B cell (primary cell): ENCODE results near the gene TFF2. TPM values are rescaled to one million over a fixed set of nuclear protein-coding genes. Genes with fewer than 3 reads are reported as not detected.

Source experiments
- ATAC-seq: fragments of 200-7000 bp; cut with Tn5 transposase; one replicate; pipeline ENCODE4 v1.10.0; 2021; ENCODE audit warnings: low read depth, mild to moderate bottlenecking, moderate number of reproducible peaks, moderate library complexity
- CTCF ChIA-PET: fragments of 350-600 bp; sonication (Branson Sonifier 250); formaldehyde crosslinking; loops from one replicate; lab custom pipeline; 2021; ENCODE audit warnings: antibody characterized with exemption, inconsistent platforms; lab: Charles Lee
- POLR2A ChIA-PET: fragments of 350-600 bp; sonication (Branson Sonifier 250); formaldehyde crosslinking; loops from one replicate; lab custom pipeline; 2021; ENCODE audit warnings: antibody characterized with exemption; lab: Charles Lee
- DNase-seq: peaks from one replicate; pipeline ENCODE4 v3.0.0; 2013
- H2AFZ ChIP-seq: 2 replicates; pipeline ENCODE4 v1.6.1; 2012; ENCODE audit warnings: mild to moderate bottlenecking, low read depth, low read length; ENCODE audit not compliant: insufficient read depth, poor library complexity, severe bottlenecking
- H3K27ac ChIP-seq, 2 donors: 1 replicate in 1 of 2; 2 replicates in 1 of 2; pipeline ENCODE4 v1.5.1; 2012 to 2013; ENCODE audit warnings: low read length in 2 of 2, mild to moderate bottlenecking in 2 of 2, moderate library complexity in 1 of 2
- H3K27me3 ChIP-seq, 4 experiments: fragments of 200-600 bp in 1 of 4; sonication (generic) in 1 of 4; replicated peaks in 1 of 4; 1 replicate in 2 of 4; 2 replicates in 2 of 4; pipeline versions ENCODE4 v1.6.1 to v1.7.0; 2013 to 2016; ENCODE audit warnings: low read length in 3 of 4, mild to moderate bottlenecking in 2 of 4, mixed read lengths in 1 of 4, moderate library complexity in 1 of 4; ENCODE audit not compliant: insufficient read depth in 4 of 4, control insufficient read depth in 3 of 4; ENCODE audit errors: control extremely low read depth in 1 of 4
- H3K36me3 ChIP-seq, 2 experiments: replicated peaks in 1 of 2; 1 replicate in 1 of 2; 2 replicates in 1 of 2; pipeline versions ENCODE4 v1.6.1 to v1.7.1; 2013; ENCODE audit warnings: low read length in 1 of 2; ENCODE audit not compliant: insufficient read depth in 2 of 2, control insufficient read depth in 1 of 2; ENCODE audit errors: control extremely low read depth in 1 of 2, extremely low read depth in 1 of 2
- H3K4me1 ChIP-seq, 2 donors: fragments of 200-600 bp in 1 of 2; sonication (generic) in 1 of 2; 1 replicate in 1 of 2; 2 replicates in 1 of 2; pipeline versions ENCODE4 v1.5.1 to v1.6.1; 2013 to 2017; ENCODE audit warnings: low read length in 2 of 2; ENCODE audit not compliant: control insufficient read depth in 2 of 2, insufficient read depth in 2 of 2
- H3K4me2 ChIP-seq: replicated peaks from 2 replicates; pipeline ENCODE3; 2012; ENCODE audit warnings: mild to moderate bottlenecking, low read depth, low read length; ENCODE audit not compliant: poor library complexity, severe bottlenecking
- H3K4me3 ChIP-seq, 5 experiments: fragments of 200-600 bp in 1 of 5; sonication (generic) in 1 of 5; 1 replicate in 3 of 5; 2 replicates in 2 of 5; pipeline versions ENCODE4 v1.5.1 to v1.7.0; 2011 to 2016; ENCODE audit warnings: low read length in 4 of 5, mild to moderate bottlenecking in 4 of 5, low read depth in 2 of 5, control low read depth in 1 of 5, moderate library complexity in 1 of 5; ENCODE audit not compliant: insufficient read depth in 1 of 5; ENCODE audit errors: control extremely low read depth in 1 of 5, extremely low read depth in 1 of 5
- H3K79me2 ChIP-seq: fragments of 200-600 bp; sonication (generic); one replicate; pipeline ENCODE4 v1.6.0; 2016; ENCODE audit warnings: low read length; ENCODE audit not compliant: control insufficient read depth, insufficient read depth
- H3K9ac ChIP-seq: fragments of 200-600 bp; sonication (generic); 2 replicates; pipeline ENCODE4 v1.6.1; 2017; ENCODE audit warnings: mild to moderate bottlenecking, low read length, moderate library complexity
- H3K9me3 ChIP-seq, 3 donors: one replicate each; pipeline versions ENCODE4 v1.6.1 to v1.7.1; 2013; ENCODE audit warnings: low read length in 2 of 3; ENCODE audit not compliant: control insufficient read depth in 2 of 3, insufficient read depth in 1 of 3; ENCODE audit errors: control extremely low read depth in 1 of 3
- H4K20me1 ChIP-seq: 2 replicates; pipeline ENCODE4 v1.6.0; 2012; ENCODE audit warnings: mild to moderate bottlenecking, low read length; ENCODE audit not compliant: insufficient read depth, control insufficient read depth, poor library complexity, severe bottlenecking
- H3K27ac Mint-ChIP-seq: one replicate; pipeline ENCODE4 v1.8.0; 2021; ENCODE audit warnings: mixed read lengths
- H3K27me3 Mint-ChIP-seq: one replicate; pipeline ENCODE4 v1.8.0; 2021; ENCODE audit warnings: mixed read lengths
- H3K4me1 Mint-ChIP-seq: one replicate; pipeline ENCODE4 v1.8.0; 2021; ENCODE audit warnings: mixed read lengths
- H3K4me3 Mint-ChIP-seq: one replicate; pipeline ENCODE4 v1.8.0; 2021; ENCODE audit warnings: mixed read lengths
- H3K9me3 Mint-ChIP-seq: one replicate; pipeline ENCODE4 v1.8.0; 2022; ENCODE audit warnings: mixed read lengths; ENCODE audit not compliant: insufficient read depth
- EZH2 ChIP-seq: IDR thresholded peaks from 2 replicates; pipeline ENCODE4 v1.6.1; 2012; ENCODE audit warnings: borderline replicate concordance, low read depth, mild to moderate bottlenecking, moderate library complexity, low read length; ENCODE audit not compliant: insufficient read depth, poor library complexity, severe bottlenecking
- WGBS: methylation state at CpG from one replicate; pipeline ENCODE4 v1.1.5; 2013; ENCODE audit warnings: missing lambda C conversion rate; ENCODE audit not compliant: insufficient coverage; 5-methylcytosine and 5-hydroxymethylcytosine counted together
- intact Hi-C: fragments of 100-400 bp; cut with micrococcal nuclease; formaldehyde crosslinking; loops from one replicate; pipeline ENCODE4 v1.10.0; 2022
- polyA plus RNA-seq: library from polyadenylated mRNA; depleted of rRNA; stranded (reverse); fragments of >200 nt; gene quantifications from 2 replicates; pipeline ENCODE4 v1.2.3, GENCODE V29; 2012
- total RNA-seq, 2 donors: library from RNA; stranded (reverse); fragments of 120-200 nt in 1 of 2; gene quantifications; 1 replicate in 1 of 2; 2 replicates in 1 of 2; pipeline versions ENCODE4 v1.2.3 to v1.2.4, GENCODE V29; 2013 to 2022
- TF ChIP-seq, protein P1 (sequence below): fragments of 200-600 bp; IDR thresholded peaks from one replicate; pipeline ENCODE4 v1.8.0; 2022; ENCODE audit warnings: antibody characterized with exemption, mild to moderate bottlenecking

Gene TFF2
- total and polyA plus RNA-seq, 2 donors (not counting 1 experiment from before 2014, with no cell fraction given): not detected

DNA sequence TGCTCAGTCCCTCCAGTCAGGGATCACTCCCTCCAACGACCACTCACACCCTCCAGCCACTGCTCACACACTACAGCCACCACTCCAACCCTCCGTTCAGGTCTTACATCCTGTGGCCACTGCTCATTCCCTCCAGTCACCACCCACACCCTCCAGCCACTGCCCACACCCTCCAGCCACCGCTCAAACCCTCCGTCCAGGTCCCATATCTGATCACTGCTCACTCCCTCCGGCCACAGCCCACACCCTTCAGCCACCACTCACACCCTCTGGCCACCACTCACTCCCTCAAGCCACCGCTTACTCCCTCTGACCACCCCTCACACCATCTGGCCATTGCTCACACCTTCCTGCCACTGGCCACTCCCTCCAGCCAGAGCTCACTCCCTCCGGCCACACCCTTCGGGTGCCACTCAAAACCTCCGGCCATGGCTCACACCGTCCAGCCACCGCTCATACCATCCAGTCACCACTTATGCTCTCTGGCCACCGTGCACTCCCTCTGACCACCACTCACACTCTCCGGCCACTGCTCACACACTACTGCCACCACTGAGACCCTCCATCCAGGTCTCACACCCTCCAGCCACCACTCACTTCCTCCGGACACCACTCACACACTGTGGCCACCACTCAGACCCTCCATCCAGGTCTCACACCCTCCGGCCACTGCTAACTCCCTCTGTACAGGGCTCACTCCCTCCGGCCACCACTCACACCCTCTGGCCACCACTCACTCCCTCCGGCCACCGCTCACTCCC, 20.3 kb upstream of the TFF2 start:
- H3K9ac ChIP-seq: no peak overlapping the region
- H3K9me3 Mint-ChIP-seq: no peaks in the 10 kb centered on the region
- no peak overlapping the region for H2AFZ ChIP-seq
- H3K79me2 ChIP-seq: no peaks in the 10 kb centered on the region
- ATAC-seq (no peak), DNase-seq (no peak)
- no peaks in the 10 kb centered on the region for H4K20me1 ChIP-seq
- no peak overlapping the region for H3K27ac ChIP-seq
- no peak overlapping the region for H3K4me3 ChIP-seq
- H3K36me3 ChIP-seq: no peaks in the 10 kb centered on the region
- peaks cover 19% of the 10 kb centered on the region for H3K27me3 Mint-ChIP-seq
- WGBS: 74% methylated on average over 18 of the region's 18 CpGs
- no peaks in the 10 kb centered on the region for H3K9me3 ChIP-seq
- H3K27ac Mint-ChIP-seq: no peak overlapping the region
- no peaks in the 10 kb centered on the region for H3K4me1 Mint-ChIP-seq
- CTCF ChIA-PET: no interaction called here
- H3K4me3 Mint-ChIP-seq: no peak overlapping the region
- H3K4me1 ChIP-seq: no peaks in the 10 kb centered on the region
- H3K4me2 ChIP-seq: no peak overlapping the region
- peaks cover 0 to 16% (median 0%) of the 10 kb centered on the region in 4 experiments for H3K27me3 ChIP-seq
- intact Hi-C loops: no loop called here
- POLR2A ChIA-PET: no interaction called here
- TF ChIP-seq, protein P1, sequence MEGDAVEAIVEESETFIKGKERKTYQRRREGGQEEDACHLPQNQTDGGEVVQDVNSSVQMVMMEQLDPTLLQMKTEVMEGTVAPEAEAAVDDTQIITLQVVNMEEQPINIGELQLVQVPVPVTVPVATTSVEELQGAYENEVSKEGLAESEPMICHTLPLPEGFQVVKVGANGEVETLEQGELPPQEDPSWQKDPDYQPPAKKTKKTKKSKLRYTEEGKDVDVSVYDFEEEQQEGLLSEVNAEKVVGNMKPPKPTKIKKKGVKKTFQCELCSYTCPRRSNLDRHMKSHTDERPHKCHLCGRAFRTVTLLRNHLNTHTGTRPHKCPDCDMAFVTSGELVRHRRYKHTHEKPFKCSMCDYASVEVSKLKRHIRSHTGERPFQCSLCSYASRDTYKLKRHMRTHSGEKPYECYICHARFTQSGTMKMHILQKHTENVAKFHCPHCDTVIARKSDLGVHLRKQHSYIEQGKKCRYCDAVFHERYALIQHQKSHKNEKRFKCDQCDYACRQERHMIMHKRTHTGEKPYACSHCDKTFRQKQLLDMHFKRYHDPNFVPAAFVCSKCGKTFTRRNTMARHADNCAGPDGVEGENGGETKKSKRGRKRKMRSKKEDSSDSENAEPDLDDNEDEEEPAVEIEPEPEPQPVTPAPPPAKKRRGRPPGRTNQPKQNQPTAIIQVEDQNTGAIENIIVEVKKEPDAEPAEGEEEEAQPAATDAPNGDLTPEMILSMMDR: no peak
- no peak for TF ChIP-seq EZH2

DNA sequence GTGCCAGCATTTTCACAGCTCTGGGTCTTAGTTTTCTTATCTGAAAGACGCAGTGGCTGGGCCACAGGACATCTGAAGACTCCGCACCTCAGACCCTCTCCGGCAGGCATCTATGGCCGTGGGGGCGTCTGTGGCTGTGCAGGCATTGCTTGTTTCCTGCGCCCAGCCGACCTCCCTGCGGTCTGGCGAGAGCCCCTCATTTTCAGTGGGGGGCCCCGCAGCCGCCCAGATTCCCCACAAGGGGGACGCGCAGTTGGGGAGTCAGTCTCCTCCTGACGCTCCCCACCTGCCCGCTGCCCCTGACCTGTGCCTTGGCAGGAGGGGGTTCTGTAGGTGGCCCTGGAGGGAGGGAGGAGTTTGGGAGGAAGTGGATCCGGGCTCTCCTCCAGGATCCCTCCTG, 19.0 kb upstream of the TFF2 start:
- H3K4me3 ChIP-seq: no peak overlapping the region
- no peak for TF ChIP-seq EZH2
- TF ChIP-seq, protein P1: no peak
- no peak overlapping the region for H2AFZ ChIP-seq
- no peaks in the 10 kb centered on the region for H3K4me1 ChIP-seq
- H3K27ac ChIP-seq: no peak overlapping the region
- Mint-ChIP-seq H3K27ac (no peak overlapping the region), H3K4me1 (no peaks in the 10 kb centered on the region), H3K27me3 (peaks cover 21% of the 10 kb centered on the region), H3K9me3 (no peaks in the 10 kb centered on the region), H3K4me3 (no peak overlapping the region)
- H3K9me3 ChIP-seq: no peaks in the 10 kb centered on the region
- ChIA-PET POLR2A (no interaction called here), CTCF (interaction anchor here (1.3 kb wide), 1 partner anchor 166 kb away, joined by 4 read pairs; no protein-coding TSS in a partner anchor)
- H3K9ac ChIP-seq: no peak overlapping the region
- no peaks in the 10 kb centered on the region for H3K36me3 ChIP-seq
- H3K27me3 ChIP-seq: peaks cover 0 to 6% (median 0%) of the 10 kb centered on the region in 4 experiments
- H4K20me1 ChIP-seq: no peaks in the 10 kb centered on the region
- DNase-seq (no peak), ATAC-seq (no peak)
- intact Hi-C loops: no loop called here
- no peaks in the 10 kb centered on the region for H3K79me2 ChIP-seq
- WGBS: 92% methylated on average over 9 of the region's 16 CpGs
- H3K4me2 ChIP-seq: no peak overlapping the region
